MM.1S (cell line): ENCODE results near the gene DNAJC5.
A peak's percentile ranks its signal among the peaks of the same experiment; 100 is the strongest.

Experiments
- DNase-seq: peaks from one replicate; pipeline ENCODE4 v3.0.0-alpha.2; 2015
- H2AFZ ChIP-seq: fragments of 300-600 bp; sonication (generic); 2 replicates; pipeline ENCODE4 v1.6.0; 2016; ENCODE audit warnings: antibody characterized with exemption, low read length
- H3F3A ChIP-seq: fragments of 300-600 bp; sonication (generic); 2 replicates; pipeline ENCODE4 v1.6.1; 2016; ENCODE audit warnings: mild to moderate bottlenecking, antibody characterized with exemption, low read length, moderate library complexity, mixed read lengths; ENCODE audit not compliant: insufficient read depth
- H3K27ac ChIP-seq: fragments of 300-600 bp; sonication (generic); 2 replicates; pipeline ENCODE4 v1.5.1; 2016; ENCODE audit warnings: mild to moderate bottlenecking, low read length
- H3K27me3 ChIP-seq: fragments of 300-600 bp; sonication (generic); replicated peaks from 2 replicates; pipeline ENCODE4 v1.6.0; 2016; ENCODE audit warnings: low read length; ENCODE audit not compliant: insufficient read depth
- H3K36me3 ChIP-seq: fragments of 300-600 bp; sonication (generic); replicated peaks from 2 replicates; pipeline ENCODE4 v1.6.1; 2016; ENCODE audit warnings: mild to moderate bottlenecking, low read length, mixed read lengths; ENCODE audit not compliant: insufficient read depth
- H3K4me1 ChIP-seq: fragments of 300-600 bp; sonication (generic); 2 replicates; pipeline ENCODE4 v1.6.1; 2016; ENCODE audit warnings: low read length, mixed read lengths
- H3K4me2 ChIP-seq: fragments of 300-600 bp; sonication (generic); 2 replicates; pipeline ENCODE4 v1.6.0; 2016; ENCODE audit warnings: low read depth, low read length
- H3K4me3 ChIP-seq: fragments of 300-600 bp; sonication (generic); 2 replicates; pipeline ENCODE4 v1.5.1; 2016; ENCODE audit warnings: low read length, mixed read lengths
- H3K79me2 ChIP-seq: fragments of 300-600 bp; sonication (generic); 2 replicates; pipeline ENCODE4 v1.6.1; 2016; ENCODE audit warnings: mixed run types, low read length, mixed read lengths
- H3K9ac ChIP-seq: fragments of 300-600 bp; sonication (generic); 2 replicates; pipeline ENCODE4 v1.6.1; 2016; ENCODE audit warnings: low read length, mixed read lengths
- H3K9me2 ChIP-seq: fragments of 300-600 bp; sonication (generic); replicated peaks from 2 replicates; pipeline ENCODE4 v1.6.1; 2016; ENCODE audit warnings: mild to moderate bottlenecking, low read length, mixed read lengths; ENCODE audit not compliant: insufficient read depth
- H3K9me3 ChIP-seq: fragments of 300-600 bp; sonication (generic); replicated peaks from 2 replicates; pipeline ENCODE4 v1.6.1; 2016; ENCODE audit warnings: mild to moderate bottlenecking, low read length, mixed read lengths; ENCODE audit not compliant: insufficient read depth
- H4K20me1 ChIP-seq: fragments of 300-600 bp; sonication (generic); 2 replicates; pipeline ENCODE4 v1.6.1; 2016; ENCODE audit warnings: mild to moderate bottlenecking, low read length, moderate library complexity, mixed read lengths; ENCODE audit not compliant: insufficient read depth
- EZH2 ChIP-seq: fragments of 300-600 bp; sonication (generic); optimal IDR thresholded peaks from 2 replicates; pipeline ENCODE3; 2017; ENCODE audit warnings: low read depth, mild to moderate bottlenecking, antibody characterized with exemption, low read length, mixed read lengths
- EZH2phosphoT487 ChIP-seq: fragments of 300-600 bp; sonication (generic); IDR thresholded peaks from 2 replicates; pipeline ENCODE4 v1.6.1; 2018; ENCODE audit warnings: antibody characterized with exemption, low read length
- TF ChIP-seq, protein P1 (sequence below): fragments of 300-600 bp; sonication (generic); IDR thresholded peaks from 2 replicates; pipeline ENCODE4 v1.5.1; 2016; ENCODE audit warnings: antibody characterized with exemption, low read length, mixed read lengths

Gene DNAJC5

DNA sequence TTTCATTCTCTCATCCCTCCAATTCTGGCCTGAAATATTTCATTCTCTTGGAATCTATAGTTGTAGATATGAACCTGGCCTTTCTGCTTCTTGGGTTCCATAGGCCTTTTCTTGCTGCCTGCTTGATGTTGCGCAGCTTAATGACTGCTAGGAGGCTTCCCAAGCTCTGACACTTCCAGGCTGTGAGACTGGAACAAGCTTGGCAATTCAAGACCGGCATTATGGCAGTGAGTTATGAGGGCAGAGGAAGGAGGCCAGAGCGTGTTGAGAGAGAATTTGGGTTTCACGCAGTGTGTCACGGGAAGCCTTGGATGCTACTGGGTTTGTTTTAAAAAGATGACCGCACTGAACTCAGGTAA lies 948 bp upstream of the DNAJC5 start:
- TF ChIP-seq EZH2 (no peak), EZH2phosphoT487 (no peak)
- TF ChIP-seq, protein P1, sequence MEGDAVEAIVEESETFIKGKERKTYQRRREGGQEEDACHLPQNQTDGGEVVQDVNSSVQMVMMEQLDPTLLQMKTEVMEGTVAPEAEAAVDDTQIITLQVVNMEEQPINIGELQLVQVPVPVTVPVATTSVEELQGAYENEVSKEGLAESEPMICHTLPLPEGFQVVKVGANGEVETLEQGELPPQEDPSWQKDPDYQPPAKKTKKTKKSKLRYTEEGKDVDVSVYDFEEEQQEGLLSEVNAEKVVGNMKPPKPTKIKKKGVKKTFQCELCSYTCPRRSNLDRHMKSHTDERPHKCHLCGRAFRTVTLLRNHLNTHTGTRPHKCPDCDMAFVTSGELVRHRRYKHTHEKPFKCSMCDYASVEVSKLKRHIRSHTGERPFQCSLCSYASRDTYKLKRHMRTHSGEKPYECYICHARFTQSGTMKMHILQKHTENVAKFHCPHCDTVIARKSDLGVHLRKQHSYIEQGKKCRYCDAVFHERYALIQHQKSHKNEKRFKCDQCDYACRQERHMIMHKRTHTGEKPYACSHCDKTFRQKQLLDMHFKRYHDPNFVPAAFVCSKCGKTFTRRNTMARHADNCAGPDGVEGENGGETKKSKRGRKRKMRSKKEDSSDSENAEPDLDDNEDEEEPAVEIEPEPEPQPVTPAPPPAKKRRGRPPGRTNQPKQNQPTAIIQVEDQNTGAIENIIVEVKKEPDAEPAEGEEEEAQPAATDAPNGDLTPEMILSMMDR, result no peak
- H3K9me2 ChIP-seq, result no peaks in the 10 kb centered on the region
- no peaks in the 10 kb centered on the region for H3K36me3 ChIP-seq
- no peak overlapping the region for H2AFZ ChIP-seq
- no peak overlapping the region for H3K4me3 ChIP-seq
- no peak for DNase-seq
- H3F3A ChIP-seq, result peaks cover 18% of the 10 kb centered on the region
- H3K4me1 ChIP-seq, result peaks cover 7% of the 10 kb centered on the region
- H3K27ac ChIP-seq, result no peak overlapping the region
- H3K27me3 ChIP-seq, result no peaks in the 10 kb centered on the region
- H3K4me2 ChIP-seq, result peak overlapping the region; percentile 95
- no peaks in the 10 kb centered on the region for H3K9me3 ChIP-seq
- H4K20me1 ChIP-seq, result peaks cover 11% of the 10 kb centered on the region
- peaks cover 33% of the 10 kb centered on the region for H3K79me2 ChIP-seq
- no peak overlapping the region for H3K9ac ChIP-seq

DNA sequence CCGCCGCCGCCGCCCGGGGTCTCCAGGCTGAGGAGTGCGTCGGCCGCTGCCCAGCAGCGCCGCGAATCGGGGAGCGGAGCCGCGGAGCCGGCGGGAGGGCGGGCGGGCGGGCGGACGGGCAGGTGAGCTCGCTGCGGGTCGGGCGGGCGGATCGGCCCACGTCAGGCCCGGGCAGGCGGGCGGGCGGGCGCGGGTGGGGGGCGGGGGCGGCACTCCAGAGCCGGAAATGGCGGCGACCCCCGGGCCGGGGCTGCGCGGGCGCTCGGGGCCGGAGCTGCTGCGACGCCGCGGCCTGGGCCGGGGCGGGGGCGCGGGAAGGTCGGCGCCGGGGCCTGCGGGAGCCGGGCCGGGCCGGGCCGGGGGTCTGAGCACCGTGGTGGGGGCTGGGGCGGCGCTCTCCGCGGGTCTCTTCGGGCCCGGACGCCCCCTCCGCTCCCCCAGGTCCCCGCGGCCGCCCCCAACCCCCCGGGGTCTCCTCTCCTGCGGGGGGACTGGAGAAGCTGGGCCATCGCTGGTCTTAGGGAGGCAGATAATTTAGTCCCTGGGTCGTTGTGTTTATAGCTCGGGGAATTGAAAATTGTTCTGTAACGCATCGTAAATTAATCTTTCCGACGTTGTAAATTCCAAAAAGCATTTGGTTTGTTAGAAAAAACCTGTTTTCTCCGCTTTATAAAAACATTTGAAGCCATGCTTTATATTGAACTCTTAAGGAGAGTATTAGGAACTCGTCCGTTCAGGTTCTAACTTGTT lies 451 bp downstream of the DNAJC5 start:
- no peaks in the 10 kb centered on the region for H3K9me2 ChIP-seq
- H3K27me3 ChIP-seq, result no peaks in the 10 kb centered on the region
- no peak for DNase-seq
- H3K36me3 ChIP-seq, result no peaks in the 10 kb centered on the region
- H3K27ac ChIP-seq, result peak overlapping the region; percentile 73; the same call in 1 of the 2 replicates
- H3K4me3 ChIP-seq, result peak overlapping the region; percentile 76
- H2AFZ ChIP-seq, result no peak overlapping the region
- no peak for TF ChIP-seq EZH2phosphoT487
- no peak for TF ChIP-seq EZH2
- TF ChIP-seq, protein P1, result no peak
- peak overlapping the region; percentile 99 for H3K4me2 ChIP-seq
- H4K20me1 ChIP-seq, result peaks cover 11% of the 10 kb centered on the region
- H3K9ac ChIP-seq, result peak overlapping the region; percentile 70
- no peaks in the 10 kb centered on the region for H3K9me3 ChIP-seq
- H3K4me1 ChIP-seq, result peaks cover 7% of the 10 kb centered on the region
- H3K79me2 ChIP-seq, result peaks cover 44% of the 10 kb centered on the region
- H3F3A ChIP-seq, result peaks cover 18% of the 10 kb centered on the region

DNA sequence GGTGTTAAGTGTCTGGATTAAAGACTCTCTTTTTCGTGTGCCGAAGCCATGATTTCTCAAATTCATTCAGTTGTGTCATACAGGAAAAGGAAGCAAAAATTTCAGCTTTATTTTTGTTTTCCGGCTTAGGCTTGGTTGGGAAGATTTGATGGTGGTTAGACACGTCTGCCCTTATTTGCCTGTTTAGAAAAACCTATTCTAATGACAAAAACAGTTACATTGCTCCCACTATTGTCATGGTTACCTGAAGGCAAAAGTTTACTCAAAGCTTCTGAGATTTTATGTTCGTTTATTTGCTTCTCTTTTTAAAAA lies 982 bp downstream of the DNAJC5 start:
- H3K4me1 ChIP-seq, result peaks cover 7% of the 10 kb centered on the region
- H3K4me2 ChIP-seq, result peak overlapping the region; percentile 99
- no peak overlapping the region for H2AFZ ChIP-seq
- peak overlapping the region; percentile 76 for H3K4me3 ChIP-seq
- TF ChIP-seq, protein P1, result no peak
- TF ChIP-seq EZH2 (no peak), EZH2phosphoT487 (no peak)
- DNase-seq, result no peak
- H3F3A ChIP-seq, result peaks cover 18% of the 10 kb centered on the region
- H3K27me3 ChIP-seq, result no peaks in the 10 kb centered on the region
- H3K9me3 ChIP-seq, result no peaks in the 10 kb centered on the region
- peaks cover 49% of the 10 kb centered on the region for H3K79me2 ChIP-seq
- peak overlapping the region; percentile 70 for H3K9ac ChIP-seq
- H3K36me3 ChIP-seq, result no peaks in the 10 kb centered on the region
- H3K27ac ChIP-seq, result peak overlapping the region; percentile 73; the same call in 1 of the 2 replicates
- H4K20me1 ChIP-seq, result peaks cover 11% of the 10 kb centered on the region
- H3K9me2 ChIP-seq, result no peaks in the 10 kb centered on the region
